ENCODE measurements around the gene DIDO1. TPM values are rescaled to one million over a fixed set of nuclear protein-coding genes. Genes with fewer than 3 reads are reported as not detected.

The DIDO1 gene
- total and polyA plus RNA-seq, 2 of the 13 experiments (the other 11 are each of a cell fraction or from before 2014, with no cell fraction given): 75.0 to 75.1 TPM

GRCh38 chr20:62861726-62862336 lies 64.5 kb downstream of the DIDO1 start, which contains the start of gene TCFL5 (continued):
- TF ChIP-seq ZNF34 (CRISPR knock-in tag; IDR thresholded peaks at IDR 0.05; ENCODE audit: borderline replicate concordance): no peak
- peak; percentile 86; the same call in 1 of the 2 replicates for TF ChIP-seq ZNF563 (CRISPR knock-in tag; IDR thresholded peaks at IDR 0.05)
- peak; percentile 95 for TF ChIP-seq FOXC1 (CRISPR knock-in tag; IDR thresholded peaks at IDR 0.05; ENCODE audit: borderline replicate concordance)
- TF ChIP-seq ZBTB40 (IDR thresholded peaks at IDR 0.05): no peak
- peak; percentile 91 for TF ChIP-seq ZBTB40 (CRISPR knock-in tag; IDR thresholded peaks at IDR 0.05)
- no peak for TF ChIP-seq CHD2 (IDR thresholded peaks at IDR 0.05; ENCODE audit: low read depth, low read length)
- peak; percentile 89 for TF ChIP-seq ZNF451 (CRISPR knock-in tag; IDR thresholded peaks at IDR 0.05)
- no peak for TF ChIP-seq CHCHD3 (CRISPR knock-in tag; IDR thresholded peaks at IDR 0.05)
- TF ChIP-seq, protein P1, sequence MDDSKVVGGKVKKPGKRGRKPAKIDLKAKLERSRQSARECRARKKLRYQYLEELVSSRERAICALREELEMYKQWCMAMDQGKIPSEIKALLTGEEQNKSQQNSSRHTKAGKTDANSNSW (CRISPR knock-in tag; IDR thresholded peaks at IDR 0.05; ENCODE audit: borderline replicate concordance): peak; percentile 97
- no peak for TF ChIP-seq NR2F6 (IDR thresholded peaks at IDR 0.05)
- peak; percentile 68; the same call in 1 of the 2 replicates for TF ChIP-seq NR2F6 (CRISPR knock-in tag; IDR thresholded peaks at IDR 0.05)
- TF ChIP-seq SP4 (CRISPR knock-in tag; IDR thresholded peaks at IDR 0.05): peak; percentile 99
- no peak for TF ChIP-seq SRF (IDR thresholded peaks at IDR 0.05; ENCODE audit: low read depth, low read length)
- TF ChIP-seq ELF1 (CRISPR knock-in tag; IDR thresholded peaks at IDR 0.05): peak; percentile 62
- TF ChIP-seq ZBTB20 (CRISPR knock-in tag; IDR thresholded peaks at IDR 0.05; ENCODE audit: borderline replicate concordance, low read depth): peak; percentile 91
- TF ChIP-seq FOXK2 (IDR thresholded peaks at IDR 0.05): peak; percentile 31; the same call in 1 of the 2 replicates
- peak; percentile 88; the same call in 1 of the 2 replicates for TF ChIP-seq STAT5B (CRISPR knock-in tag; IDR thresholded peaks at IDR 0.05)
- peak; percentile 73 for TF ChIP-seq ELF3 (CRISPR knock-in tag; IDR thresholded peaks at IDR 0.05)
- no peak for TF ChIP-seq HCFC1 (IDR thresholded peaks at IDR 0.05; ENCODE audit: low read depth, low read length)
- no peak for TF ChIP-seq PAWR (CRISPR knock-in tag; IDR thresholded peaks at IDR 0.05; ENCODE audit: borderline replicate concordance)
- TF ChIP-seq PITX1 (CRISPR knock-in tag; IDR thresholded peaks at IDR 0.05): peak; percentile 81
- TF ChIP-seq FOXA1 (IDR thresholded peaks at IDR 0.05): no peak
- peak; percentile 65 for TF ChIP-seq FOXA1 (CRISPR knock-in tag; IDR thresholded peaks at IDR 0.05)
- TF ChIP-seq ZNF652 (CRISPR knock-in tag; IDR thresholded peaks at IDR 0.05; ENCODE audit: borderline replicate concordance, low read depth): peak; percentile 22; the same call in 1 of the 2 replicates
- TF ChIP-seq ZFX (CRISPR knock-in tag; IDR thresholded peaks at IDR 0.05; ENCODE audit: low read depth): peak; percentile 87

Measured in HepG2 (cell line).